Upper lobe of left lung (tissue), 4 donors: ENCODE measurements around the gene NMNAT1.

Experiments
- POLR2A ChIP-seq, 4 donors: fragments of 450-650 bp; IDR thresholded peaks; one replicate each; pipeline ENCODE4 v1.5.1; 2016 to 2017; ENCODE audit warnings: antibody characterized with exemption in 4 of 4, mild to moderate bottlenecking in 2 of 4
- POLR2AphosphoS5 ChIP-seq, 2 donors: sonication (generic); formaldehyde crosslinking; IDR thresholded peaks; one replicate each; pipeline ENCODE4 v1.5.1; 2017; ENCODE audit warnings: antibody characterized with exemption in 2 of 2
- TF ChIP-seq, protein P1 (sequence below), 6 experiments: fragments of 450-650 bp in 4 of 6; fragments of 200-600 bp in 2 of 6; sonication (generic) in 2 of 6; IDR thresholded peaks; one replicate each; pipeline ENCODE4 v1.5.1; 2016 to 2019; ENCODE audit warnings: antibody characterized with exemption in 6 of 6

DNA sequence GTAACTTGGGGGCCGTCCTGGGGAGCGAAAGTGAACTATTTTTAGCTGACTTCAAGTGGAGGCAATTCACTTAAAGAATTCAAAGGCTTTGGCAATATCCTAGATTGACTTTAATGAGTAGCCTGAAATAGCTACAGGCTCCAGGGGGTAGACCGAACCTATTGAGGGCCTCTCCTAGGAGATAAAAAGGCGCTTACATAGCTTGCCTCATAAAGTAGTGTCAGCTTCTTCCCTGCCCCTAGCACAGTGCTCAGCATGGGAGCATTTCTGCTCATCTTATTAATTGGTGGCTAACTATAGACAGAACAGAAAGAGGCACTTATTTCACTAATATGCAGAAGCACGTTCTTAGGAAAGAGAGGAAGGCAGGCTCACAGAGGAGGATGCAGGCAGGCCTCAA lies 20.9 kb upstream of the NMNAT1 start:
- no peak for TF ChIP-seq POLR2AphosphoS5 (IDR thresholded peaks at IDR 0.05)
- TF ChIP-seq, protein P1, sequence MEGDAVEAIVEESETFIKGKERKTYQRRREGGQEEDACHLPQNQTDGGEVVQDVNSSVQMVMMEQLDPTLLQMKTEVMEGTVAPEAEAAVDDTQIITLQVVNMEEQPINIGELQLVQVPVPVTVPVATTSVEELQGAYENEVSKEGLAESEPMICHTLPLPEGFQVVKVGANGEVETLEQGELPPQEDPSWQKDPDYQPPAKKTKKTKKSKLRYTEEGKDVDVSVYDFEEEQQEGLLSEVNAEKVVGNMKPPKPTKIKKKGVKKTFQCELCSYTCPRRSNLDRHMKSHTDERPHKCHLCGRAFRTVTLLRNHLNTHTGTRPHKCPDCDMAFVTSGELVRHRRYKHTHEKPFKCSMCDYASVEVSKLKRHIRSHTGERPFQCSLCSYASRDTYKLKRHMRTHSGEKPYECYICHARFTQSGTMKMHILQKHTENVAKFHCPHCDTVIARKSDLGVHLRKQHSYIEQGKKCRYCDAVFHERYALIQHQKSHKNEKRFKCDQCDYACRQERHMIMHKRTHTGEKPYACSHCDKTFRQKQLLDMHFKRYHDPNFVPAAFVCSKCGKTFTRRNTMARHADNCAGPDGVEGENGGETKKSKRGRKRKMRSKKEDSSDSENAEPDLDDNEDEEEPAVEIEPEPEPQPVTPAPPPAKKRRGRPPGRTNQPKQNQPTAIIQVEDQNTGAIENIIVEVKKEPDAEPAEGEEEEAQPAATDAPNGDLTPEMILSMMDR (IDR thresholded peaks at IDR 0.05) = no peak
- no peak for TF ChIP-seq POLR2A (IDR thresholded peaks at IDR 0.05)
